Skeletal muscle satellite cell (primary cell): ENCODE results near the gene SH3GL3.

Experiments
- H3K27me3 ChIP-seq: 2 replicates; pipeline ENCODE4 v1.7.0; 2013; ENCODE audit warnings: low read length; ENCODE audit not compliant: control insufficient read depth, insufficient read depth
- H3K36me3 ChIP-seq: 2 replicates; pipeline ENCODE4 v1.7.0; 2013; ENCODE audit warnings: mild to moderate bottlenecking, control low read depth, low read length; ENCODE audit not compliant: insufficient read depth
- H3K4me1 ChIP-seq: 2 replicates; pipeline ENCODE4 v1.7.0; 2013; ENCODE audit warnings: low read length; ENCODE audit not compliant: control insufficient read depth, insufficient read depth
- H3K4me2 ChIP-seq: 2 replicates; pipeline ENCODE4 v1.7.0; 2013; ENCODE audit warnings: mild to moderate bottlenecking, low read length
- H3K4me3 ChIP-seq: 2 replicates; pipeline ENCODE4 v1.7.0; 2013; ENCODE audit warnings: low read length
- H3K9ac ChIP-seq: 2 replicates; pipeline ENCODE4 v1.7.0; 2013; ENCODE audit warnings: mild to moderate bottlenecking, low read depth, low read length, moderate library complexity
- H3K9me3 ChIP-seq: replicated peaks from 2 replicates; pipeline ENCODE4 v1.7.0; 2013; ENCODE audit warnings: mild to moderate bottlenecking, control low read depth, low read length

Gene SH3GL3

DNA sequence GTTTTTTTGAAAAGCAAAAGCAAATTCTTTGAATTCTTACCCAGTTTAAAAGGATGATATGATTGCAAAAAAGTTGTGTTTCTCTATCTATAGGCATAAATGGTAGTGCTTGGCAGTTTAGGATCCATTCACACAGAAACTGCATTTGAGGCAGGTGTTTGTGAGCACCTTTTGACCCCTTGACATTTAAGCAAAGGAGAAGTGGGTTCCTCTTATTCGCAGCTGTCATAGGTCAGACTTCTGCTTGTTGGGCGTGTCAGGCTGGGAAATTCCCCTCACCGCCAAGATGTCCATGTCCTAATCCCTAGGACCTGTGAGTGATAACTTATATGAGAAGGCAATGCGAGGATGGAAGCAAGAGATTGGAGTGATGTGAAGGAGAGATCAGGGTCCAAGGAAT is 67.4 kb downstream of the SH3GL3 start:
- H3K27me3 ChIP-seq = peaks cover 21% of the 10 kb centered on the region
- H3K36me3 ChIP-seq = no peaks in the 10 kb centered on the region
- H3K9ac ChIP-seq = no peak overlapping the region
- no peaks in the 10 kb centered on the region for H3K4me1 ChIP-seq
- H3K9me3 ChIP-seq = no peaks in the 10 kb centered on the region
- H3K4me3 ChIP-seq = no peak overlapping the region
- H3K4me2 ChIP-seq = no peak overlapping the region

DNA sequence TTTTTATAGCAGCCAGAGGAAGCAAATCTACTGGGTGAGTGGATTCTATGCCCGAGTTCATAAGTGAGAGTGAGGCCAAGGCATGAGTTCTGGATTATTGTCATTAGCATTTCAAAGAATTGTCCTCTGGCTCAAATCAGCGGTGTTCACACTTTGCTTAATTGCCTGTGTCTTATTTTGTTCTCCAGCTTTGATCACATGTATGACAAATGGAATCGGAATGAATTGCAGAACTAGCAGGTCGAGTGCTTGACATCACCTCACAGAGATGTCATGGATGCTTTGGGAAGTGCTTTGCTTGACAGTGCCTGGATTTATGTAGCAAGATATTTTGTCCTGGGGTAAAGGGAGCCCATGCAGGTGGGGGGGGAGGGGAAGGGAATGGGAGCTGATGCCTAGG is 68.0 kb downstream of the SH3GL3 start:
- Histone ChIP-seq H3K36me3 (no peaks in the 10 kb centered on the region), H3K4me2 (no peak overlapping the region), H3K27me3 (peaks cover 18% of the 10 kb centered on the region), H3K9ac (no peak overlapping the region), H3K4me3 (no peak overlapping the region), H3K9me3 (no peaks in the 10 kb centered on the region), H3K4me1 (no peaks in the 10 kb centered on the region)

DNA sequence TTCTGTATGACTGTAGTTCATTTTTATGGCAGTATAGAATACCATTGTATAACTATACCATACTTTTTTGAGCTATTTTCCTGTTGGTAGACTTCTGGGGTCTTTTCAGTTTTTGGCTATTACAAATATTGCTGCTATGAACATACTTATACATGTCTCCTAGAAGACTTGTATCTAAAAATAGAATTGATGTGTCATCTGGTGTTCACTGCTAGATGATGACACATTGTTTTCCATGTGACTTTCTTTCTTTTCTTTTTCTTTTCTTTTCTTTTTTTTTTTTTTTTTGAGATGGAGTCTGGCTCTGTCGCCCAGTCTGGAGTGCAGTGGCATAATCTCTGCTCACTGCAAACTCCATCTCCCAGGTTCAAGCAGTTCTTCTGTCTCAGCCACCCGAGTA is 69.8 kb downstream of the SH3GL3 start:
- no peaks in the 10 kb centered on the region for H3K36me3 ChIP-seq
- H3K9me3 ChIP-seq = no peaks in the 10 kb centered on the region

DNA sequence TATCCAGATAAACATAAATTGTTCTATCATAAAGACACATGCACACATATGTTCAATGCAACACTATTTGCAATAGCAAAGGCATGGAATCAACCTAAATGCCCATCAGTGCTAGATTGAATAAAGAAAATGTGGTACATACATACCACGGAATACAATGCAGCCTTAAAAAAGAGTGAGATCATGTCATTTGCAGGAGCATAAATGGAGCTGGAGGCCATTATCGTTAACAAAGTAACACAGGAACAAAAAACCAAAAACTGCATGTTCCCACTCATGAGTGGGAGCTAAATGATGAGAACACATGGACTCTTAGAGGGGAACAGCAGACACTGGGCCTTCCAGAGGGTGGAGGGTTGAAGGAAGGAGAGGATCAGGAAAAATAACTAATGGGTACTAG is 79.2 kb downstream of the SH3GL3 start:
- no peaks in the 10 kb centered on the region for H3K4me1 ChIP-seq
- no peak overlapping the region for H3K9ac ChIP-seq
- peaks cover 21% of the 10 kb centered on the region for H3K27me3 ChIP-seq
- no peaks in the 10 kb centered on the region for H3K9me3 ChIP-seq
- no peak overlapping the region for H3K4me3 ChIP-seq
- no peak overlapping the region for H3K4me2 ChIP-seq
- no peaks in the 10 kb centered on the region for H3K36me3 ChIP-seq

More for the DNA sequence above, 69.8 kb downstream of the SH3GL3 start:
- Histone ChIP-seq H3K4me1 (no peaks in the 10 kb centered on the region), H3K4me2 (no peak overlapping the region), H3K4me3 (no peak overlapping the region), H3K9ac (no peak overlapping the region), H3K27me3 (peaks cover 16% of the 10 kb centered on the region)

DNA sequence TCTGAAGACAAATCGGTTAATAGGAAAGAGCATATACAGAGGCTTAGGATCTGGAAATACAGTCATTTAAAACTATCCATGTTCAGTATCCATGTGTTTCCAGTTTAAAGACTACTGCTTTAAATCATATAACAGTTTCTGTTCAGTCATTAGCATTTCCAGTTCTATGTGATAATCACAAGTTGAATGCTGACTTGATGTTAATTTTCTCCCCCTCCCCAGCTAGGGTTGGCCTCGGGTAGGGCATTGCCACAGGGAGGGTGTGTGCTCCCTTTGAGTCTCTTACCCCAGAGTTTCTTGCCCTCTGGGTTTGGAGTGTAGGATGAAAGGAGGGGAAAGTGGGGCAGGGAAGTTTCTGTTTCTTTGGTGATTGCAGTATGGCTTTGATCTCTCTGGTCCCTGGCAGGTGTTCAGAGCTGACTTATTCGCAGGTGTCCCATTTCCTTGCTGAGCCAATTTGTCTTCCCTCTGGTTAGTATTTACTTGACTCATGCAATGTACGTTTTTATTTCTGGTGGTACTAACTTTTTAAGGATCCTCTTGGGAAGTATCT is 86.3 kb downstream of the SH3GL3 start:
- Histone ChIP-seq H3K36me3 (no peaks in the 10 kb centered on the region), H3K9ac (no peak overlapping the region)

DNA sequence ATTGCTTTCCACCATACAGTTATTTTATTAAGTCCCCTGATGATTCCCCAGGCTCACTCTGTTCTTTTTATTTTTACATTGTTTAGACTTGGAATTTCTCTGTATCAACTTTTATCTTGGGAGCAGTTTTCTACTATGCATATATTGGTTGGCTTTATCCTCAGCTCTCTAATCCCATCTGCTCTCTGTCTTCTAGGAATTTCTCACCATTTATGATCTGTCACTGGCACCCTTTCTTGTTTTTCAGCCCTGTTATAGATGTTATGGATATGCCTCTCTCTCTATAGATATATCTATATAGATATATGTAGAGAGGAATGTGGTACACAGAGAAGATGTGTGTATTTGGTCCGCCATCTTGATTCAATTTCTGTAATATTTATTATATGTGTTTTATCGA is 90.5 kb downstream of the SH3GL3 start:
- H3K9me3 ChIP-seq = no peaks in the 10 kb centered on the region
- no peak overlapping the region for H3K4me2 ChIP-seq
- H3K4me1 ChIP-seq = no peaks in the 10 kb centered on the region
- no peak overlapping the region for H3K9ac ChIP-seq
- H3K36me3 ChIP-seq = no peaks in the 10 kb centered on the region
- H3K4me3 ChIP-seq = no peak overlapping the region
- H3K27me3 ChIP-seq = peaks cover 9% of the 10 kb centered on the region

More for the DNA sequence above, 86.3 kb downstream of the SH3GL3 start:
- Histone ChIP-seq H3K4me1 (no peaks in the 10 kb centered on the region), H3K27me3 (peaks cover 10% of the 10 kb centered on the region), H3K4me2 (no peak overlapping the region), H3K9me3 (no peaks in the 10 kb centered on the region), H3K4me3 (no peak overlapping the region)

DNA sequence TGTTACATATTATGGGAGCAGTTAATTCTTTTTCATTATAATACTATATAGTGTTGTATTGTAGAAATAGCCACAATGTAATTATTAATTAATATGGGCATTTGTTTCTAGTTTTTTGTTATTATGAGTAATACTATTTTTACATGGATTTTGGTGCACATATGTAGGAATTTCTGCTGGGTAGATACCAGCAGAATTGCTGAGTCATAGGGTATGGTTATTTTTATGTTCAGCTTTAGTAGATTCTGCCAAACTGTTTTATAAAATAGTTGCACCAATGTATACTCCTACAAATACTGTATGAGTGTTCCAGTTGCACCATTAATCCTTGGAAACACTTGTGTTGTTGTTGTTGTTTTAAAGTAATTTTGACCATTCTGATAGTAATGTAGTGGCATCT is 91.5 kb downstream of the SH3GL3 start:
- Histone ChIP-seq H3K36me3 (no peaks in the 10 kb centered on the region), H3K4me3 (no peak overlapping the region), H3K9ac (no peak overlapping the region), H3K9me3 (no peaks in the 10 kb centered on the region), H3K4me1 (no peaks in the 10 kb centered on the region), H3K27me3 (no peaks in the 10 kb centered on the region), H3K4me2 (no peak overlapping the region)

DNA sequence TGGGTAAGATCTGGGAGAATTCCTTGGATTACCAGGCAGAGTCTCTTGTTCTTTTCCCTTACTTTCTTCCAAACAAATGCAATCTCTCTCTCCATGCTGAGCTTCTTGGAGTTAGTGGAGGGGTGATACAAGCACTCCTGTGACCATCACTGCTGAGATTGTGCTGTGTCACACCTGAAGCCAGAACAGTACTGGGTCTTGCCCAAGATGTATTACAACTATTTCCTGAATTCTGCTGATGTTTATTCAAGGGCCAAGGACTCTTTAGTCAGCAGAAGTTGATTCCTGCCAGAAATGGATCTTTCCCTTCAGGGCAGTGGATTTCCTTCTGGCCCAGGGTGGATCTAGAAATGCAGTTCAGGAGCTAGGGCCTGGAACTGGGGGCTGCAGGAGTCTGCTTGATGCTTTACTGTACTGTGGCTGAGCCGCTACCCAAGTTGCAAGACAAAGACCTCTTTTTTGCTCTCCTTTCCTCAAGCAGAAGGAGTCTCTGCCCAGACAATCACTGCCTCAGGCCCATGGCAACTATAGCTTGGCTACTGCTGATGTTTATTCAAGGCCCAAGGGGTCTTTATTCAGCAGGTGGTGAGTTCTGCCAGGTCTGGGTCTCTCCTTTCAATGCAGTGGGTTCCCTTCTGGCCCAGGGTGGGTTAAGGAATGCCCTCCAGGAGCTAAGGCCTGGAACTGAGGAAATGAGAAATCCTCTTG is 98.8 kb downstream of the SH3GL3 start:
- Histone ChIP-seq H3K9me3 (no peaks in the 10 kb centered on the region), H3K9ac (no peak overlapping the region), H3K36me3 (no peaks in the 10 kb centered on the region), H3K4me3 (no peak overlapping the region), H3K4me1 (no peaks in the 10 kb centered on the region), H3K4me2 (no peak overlapping the region), H3K27me3 (peaks cover 4% of the 10 kb centered on the region)

DNA sequence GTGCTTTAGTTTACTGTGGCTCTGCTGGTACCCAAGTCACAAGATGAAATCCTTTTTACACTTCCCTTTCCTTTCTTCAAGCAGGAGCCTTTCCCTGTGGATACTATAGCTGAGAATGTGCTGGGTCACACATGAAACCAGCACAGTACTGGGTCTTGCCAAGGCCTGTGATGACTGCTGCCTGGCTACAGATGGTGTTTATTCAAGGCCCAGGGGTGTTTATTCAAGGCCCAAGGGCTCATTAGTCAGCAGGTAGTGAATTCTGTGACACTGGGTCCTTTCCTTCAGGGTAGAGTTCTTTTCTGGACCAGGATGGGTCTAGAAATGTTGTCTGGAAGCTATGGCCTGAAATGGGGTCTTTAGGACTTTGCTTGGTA is 99.4 kb downstream of the SH3GL3 start:
- Histone ChIP-seq H3K36me3 (no peaks in the 10 kb centered on the region), H3K4me2 (no peak overlapping the region), H3K4me3 (no peak overlapping the region), H3K27me3 (peaks cover 10% of the 10 kb centered on the region), H3K4me1 (no peaks in the 10 kb centered on the region), H3K9me3 (no peaks in the 10 kb centered on the region), H3K9ac (no peak overlapping the region)

DNA sequence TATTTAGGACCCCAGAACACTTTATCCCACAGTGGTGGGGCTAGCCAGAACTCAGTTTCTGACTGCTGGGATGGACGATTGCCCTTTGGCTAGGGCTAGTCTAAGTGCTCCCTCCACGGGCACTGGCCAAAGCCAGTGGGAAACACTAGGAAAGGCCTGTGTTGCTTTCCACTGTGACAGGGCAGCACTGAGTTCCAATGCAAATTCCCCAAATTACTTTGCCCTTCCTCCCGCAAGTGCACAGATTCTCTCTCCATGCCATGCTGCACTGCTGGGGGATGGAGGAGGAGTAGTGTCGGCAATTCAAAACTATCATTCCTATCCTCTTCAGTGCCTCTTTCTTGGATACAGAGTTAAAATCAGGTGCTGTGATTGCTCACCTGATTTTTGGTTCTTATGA is 100.0 kb downstream of the SH3GL3 start:
- H3K36me3 ChIP-seq = no peaks in the 10 kb centered on the region
- H3K4me3 ChIP-seq = no peak overlapping the region
- H3K4me1 ChIP-seq = no peaks in the 10 kb centered on the region
- peaks cover 10% of the 10 kb centered on the region for H3K27me3 ChIP-seq
- H3K9ac ChIP-seq = no peak overlapping the region
- H3K9me3 ChIP-seq = no peaks in the 10 kb centered on the region
- no peak overlapping the region for H3K4me2 ChIP-seq

DNA sequence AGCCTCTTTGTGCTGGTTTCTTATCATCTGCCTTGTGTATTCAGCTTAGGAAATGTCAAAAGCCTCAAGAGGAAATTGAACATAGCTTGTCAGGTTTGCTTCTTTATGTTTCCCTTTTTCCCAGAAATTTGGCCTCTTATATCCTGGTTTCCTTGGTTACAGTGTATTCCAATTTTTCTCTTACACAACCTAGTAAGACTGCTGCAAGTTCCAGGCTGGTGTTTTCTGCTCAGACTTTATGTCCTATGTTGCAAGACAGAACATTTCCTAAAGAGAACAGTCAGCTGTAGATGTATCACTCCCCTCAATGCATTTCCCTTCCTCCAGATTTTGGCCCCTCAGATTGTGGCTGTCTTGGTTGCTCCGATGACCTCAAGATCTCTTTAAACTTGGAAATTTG is 102.5 kb downstream of the SH3GL3 start:
- Histone ChIP-seq H3K27me3 (peaks cover 10% of the 10 kb centered on the region), H3K4me1 (no peaks in the 10 kb centered on the region), H3K4me3 (no peak overlapping the region), H3K9me3 (no peaks in the 10 kb centered on the region), H3K36me3 (no peaks in the 10 kb centered on the region), H3K9ac (no peak overlapping the region), H3K4me2 (no peak overlapping the region)

DNA sequence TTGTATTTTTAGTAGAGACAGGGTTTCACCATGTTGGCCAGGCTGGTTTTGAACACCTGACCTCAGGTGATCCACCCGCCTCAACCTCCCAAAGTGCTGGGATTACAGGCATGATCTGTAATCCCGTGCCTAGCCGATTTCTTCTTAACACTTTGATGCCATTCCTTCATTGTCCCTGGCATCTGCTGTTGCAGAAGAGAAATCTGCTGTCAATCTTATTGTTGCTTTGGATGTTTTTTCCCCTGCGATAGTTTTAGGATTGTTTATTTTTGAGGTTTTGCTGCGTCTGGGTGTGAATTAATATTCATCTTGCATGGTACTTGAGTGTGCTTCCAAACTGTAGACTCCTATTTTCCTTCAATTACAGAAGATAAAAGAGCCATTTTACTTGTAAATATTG is 107.4 kb downstream of the SH3GL3 start:
- Histone ChIP-seq H3K9me3 (no peaks in the 10 kb centered on the region), H3K36me3 (no peaks in the 10 kb centered on the region), H3K9ac (no peak overlapping the region), H3K4me3 (no peak overlapping the region), H3K4me1 (no peaks in the 10 kb centered on the region), H3K27me3 (peaks cover 20% of the 10 kb centered on the region), H3K4me2 (no peak overlapping the region)
